NCI-H524 (cell line): Measurements from ENCODE around the gene HSPH1.
A peak's percentile ranks its signal among the peaks of the same experiment; 100 is the strongest.
"Not testable (repeated sequence)": the region's sequence is repeated elsewhere in the genome, so short reads cannot be mapped to it uniquely, and the experiment has no call there.

Experiments
- DNase-seq, 2 experiments: peaks; one replicate each; lab custom pipeline; 2025; lab: John Stamatoyannopoulos, UW

Gene HSPH1

GRCh38 chr13:31177813-31178495 is 16.2 kb upstream of the HSPH1 start:
- not testable (repeated sequence) for DNase-seq

GRCh38 chr13:31175847-31176532 is 14.3 kb upstream of the HSPH1 start:
- no peak for DNase-seq

- DNase-seq: peak in 1 of 2 experiments; percentile 18
Measured at GRCh38 chr13:31174018-31174417, 12.3 kb upstream of the HSPH1 start.

GRCh38 chr13:31172535-31172934 is 10.8 kb upstream of the HSPH1 start:
- DNase-seq: no peak

GRCh38 chr13:31172001-31172400 is 10.3 kb upstream of the HSPH1 start:
- DNase-seq: no peak

GRCh38 chr13:31168736-31169135 is 7.0 kb upstream of the HSPH1 start:
- no peak for DNase-seq

GRCh38 chr13:31168166-31168565 is 6.5 kb upstream of the HSPH1 start:
- no peak for DNase-seq

GRCh38 chr13:31167490-31167889 is 5.8 kb upstream of the HSPH1 start:
- no peak for DNase-seq

GRCh38 chr13:31166591-31166990 is 4.9 kb upstream of the HSPH1 start:
- no peak for DNase-seq

- peak; percentile 99 to 100 for DNase-seq
Measured at GRCh38 chr13:31162151-31163008, 676 bp upstream of the HSPH1 start.

- peak; percentile 23 to 71 for DNase-seq
Measured at GRCh38 chr13:31160857-31161556, 697 bp downstream of the HSPH1 start.

GRCh38 chr13:31159306-31159705 is 2.4 kb downstream of the HSPH1 start:
- DNase-seq: no peak

- no peak for DNase-seq
Measured at GRCh38 chr13:31154939-31155338, 6.8 kb downstream of the HSPH1 start.

GRCh38 chr13:31151837-31152236 is 9.9 kb downstream of the HSPH1 start:
- no peak for DNase-seq

- DNase-seq: no peak
Measured at GRCh38 chr13:31150315-31150985, 11.3 kb downstream of the HSPH1 start.

GRCh38 chr13:31149604-31150003 is 12.1 kb downstream of the HSPH1 start:
- no peak for DNase-seq

- DNase-seq: no peak
Measured at GRCh38 chr13:31145417-31145816, 16.3 kb downstream of the HSPH1 start.

- DNase-seq: no peak
Measured at GRCh38 chr13:31138515-31138914, 23.2 kb downstream of the HSPH1 start.

GRCh38 chr13:31136724-31137123 is 25.0 kb downstream of the HSPH1 start:
- no peak for DNase-seq

GRCh38 chr13:31134039-31134711 is 27.5 kb downstream of the HSPH1 start:
- no peak for DNase-seq

- DNase-seq: no peak
Measured at GRCh38 chr13:31133621-31134020, 28.1 kb downstream of the HSPH1 start.
